Measurements from ENCODE around the gene OPCML.

Gene OPCML

GRCh38 chr11:133531971-133532651, at the start of gene OPCML:
Gene OPCML, minus strand, starts transcription at chr11:133532501.
- no peak for DNase-seq

GRCh38 chr11:133581091-133581490, 48.8 kb upstream of the OPCML start:
- DNase-seq = no peak

GRCh38 chr11:133579165-133580031, 47.1 kb upstream of the OPCML start:
- DNase-seq = no peak

GRCh38 chr11:133577403-133577802, 45.1 kb upstream of the OPCML start:
- no peak for DNase-seq

GRCh38 chr11:133576351-133576750, 44.0 kb upstream of the OPCML start:
- DNase-seq = no peak

GRCh38 chr11:133573081-133573480, 40.8 kb upstream of the OPCML start:
- DNase-seq = no peak

- no peak for DNase-seq
These were observed 38.1 kb upstream of the OPCML start for GRCh38 chr11:133570376-133570775.

GRCh38 chr11:133563505-133564025, 31.3 kb upstream of the OPCML start:
- no peak for DNase-seq

- DNase-seq = no peak
These were observed 28.2 kb upstream of the OPCML start for GRCh38 chr11:133560472-133560855.

GRCh38 chr11:133559833-133560471, 27.7 kb upstream of the OPCML start:
- no peak for DNase-seq

GRCh38 chr11:133559382-133559781, 27.1 kb upstream of the OPCML start:
- no peak for DNase-seq

- DNase-seq = no peak
These were observed 22.7 kb upstream of the OPCML start for GRCh38 chr11:133555034-133555433.

GRCh38 chr11:133553885-133554740, 21.8 kb upstream of the OPCML start:
- DNase-seq = no peak

GRCh38 chr11:133552938-133553337, 20.6 kb upstream of the OPCML start:
- DNase-seq = no peak

GRCh38 chr11:133551064-133551463, 18.8 kb upstream of the OPCML start:
- no peak for DNase-seq

GRCh38 chr11:133549826-133550225, 17.5 kb upstream of the OPCML start:
- no peak for DNase-seq

- no peak for DNase-seq
These were observed 16.3 kb upstream of the OPCML start for GRCh38 chr11:133548641-133549040.

- DNase-seq = no peak
These were observed 15.7 kb upstream of the OPCML start for GRCh38 chr11:133547808-133548494.

GRCh38 chr11:133545199-133545803, 13.0 kb upstream of the OPCML start:
- no peak for DNase-seq

GRCh38 chr11:133541720-133542095, 9.4 kb upstream of the OPCML start:
- no peak for DNase-seq

GRCh38 chr11:133541021-133541719, 8.9 kb upstream of the OPCML start:
- no peak for DNase-seq

All from NCI-H187 treated with DMSO at 0.1 percent for 48 hours (cell line).